ENCODE measurements around the gene RC3H1. TPM values are rescaled to one million over a fixed set of nuclear protein-coding genes. Genes with fewer than 3 reads are reported as not detected.

Gene RC3H1
- total and polyA plus RNA-seq, 2 of the 8 experiments (the other 6 are each of a cell fraction or from before 2014, with no cell fraction given), result 7.4 to 32.2 TPM

DNA sequence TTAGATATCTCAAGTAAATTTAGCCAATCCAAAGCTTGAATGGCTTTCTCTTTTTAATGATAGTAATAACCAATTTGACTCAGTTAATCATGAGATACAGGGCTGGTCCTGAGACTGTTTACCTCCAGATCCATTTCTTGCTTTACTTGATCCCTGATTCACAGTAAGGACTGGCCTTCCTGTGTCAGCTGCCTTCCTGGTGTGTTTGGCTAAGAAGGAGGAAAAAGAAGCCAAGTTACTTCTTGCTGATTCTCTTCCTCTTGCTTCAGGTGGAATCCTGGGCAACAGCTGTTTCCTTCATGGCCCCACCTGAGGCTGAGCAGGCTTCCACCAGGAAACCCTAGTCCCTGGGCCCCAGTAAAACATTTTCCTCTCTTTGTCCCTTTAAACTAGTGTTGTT lies 14.6 kb upstream of the RC3H1 start (continued):
- no peak for TF ChIP-seq SP2 (IDR thresholded peaks at IDR 0.05; ENCODE audit: low read length)
- TF ChIP-seq RFX5 (IDR thresholded peaks at IDR 0.05; ENCODE audit: borderline replicate concordance, low read depth, low read length), result no peak
- no peak for TF ChIP-seq SIN3A (conservative IDR thresholded peaks at IDR 0.05 in 1 of 2, IDR thresholded peaks at IDR 0.05 in 1 of 2; ENCODE audit: low read depth in 1 of 2, low read length in 2 of 2)
- no peak for TF ChIP-seq JUN (IDR thresholded peaks at IDR 0.05; ENCODE audit: low read depth, low read length)

Data from H1 (cell line).